Stimulated activated CD4-positive, alpha-beta T cell treated with anti-CD3 and anti-CD28 coated beads, TNF-alpha, amount 100 ng/mL, for 48 hours (primary cell): Measurements from ENCODE around the gene ZNF778.
"Not testable (repeated sequence)": the region's sequence is repeated elsewhere in the genome, so short reads cannot be mapped to it uniquely, and the experiment has no call there.

Experiments used
- DNase-seq, 3 donors: peaks; one replicate each; pipeline ENCODE4 v3.0.0-alpha.2; 2020; ENCODE audit warnings: low read depth in 3 of 3

The ZNF778 gene

DNA sequence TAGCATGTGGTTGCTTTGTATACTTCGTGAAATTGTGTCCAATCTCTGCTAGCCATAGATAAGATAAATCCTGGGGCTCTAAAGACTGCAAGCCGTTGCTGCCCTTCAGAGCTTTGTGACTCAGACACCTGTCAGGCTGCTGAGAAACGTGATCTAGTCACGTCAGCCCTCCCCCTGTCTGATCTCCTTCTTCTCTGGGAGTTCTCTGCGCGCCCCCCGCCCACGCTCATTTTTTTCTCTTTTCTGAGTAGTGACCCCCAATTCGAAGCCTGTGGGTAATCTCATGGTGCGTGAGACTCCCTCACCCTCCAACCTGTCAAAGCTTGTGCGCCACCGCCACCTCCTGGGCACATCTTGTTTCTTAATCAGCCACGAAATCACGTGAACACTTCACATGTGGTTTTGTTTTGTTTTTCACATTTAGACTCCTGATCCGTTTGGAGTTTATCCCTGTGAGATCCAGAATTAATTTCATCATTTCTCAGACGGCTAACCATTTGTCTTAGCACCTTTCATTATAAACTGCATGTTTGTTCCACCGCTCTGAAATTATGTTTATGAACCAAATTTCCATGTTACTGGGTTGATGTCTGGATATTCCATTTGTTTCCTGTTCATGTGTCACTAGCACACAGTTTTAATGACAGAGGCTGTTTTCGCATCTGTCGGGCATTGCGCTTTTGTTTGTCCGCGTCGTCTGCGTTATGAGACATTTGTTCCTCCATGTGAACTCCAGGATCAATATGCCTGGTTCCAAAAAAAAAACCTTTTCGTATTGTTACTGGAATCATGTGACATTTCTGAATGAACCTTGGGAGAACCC, 977 bp upstream of the ZNF778 start:
- DNase-seq = peak; percentile 50 to 69 (median 52)

DNA sequence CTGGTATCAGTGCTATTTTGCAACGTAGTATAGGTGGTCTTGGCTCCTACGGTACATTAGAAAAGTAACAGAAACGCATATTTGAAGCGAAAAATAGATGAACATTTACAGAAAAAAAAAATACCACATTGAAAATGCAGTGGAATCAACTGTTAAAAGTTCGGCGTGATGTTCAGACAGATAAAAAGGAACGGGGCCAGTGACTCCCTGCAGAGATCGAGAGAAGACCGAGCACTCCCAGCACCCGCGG, 440 bp upstream of the ZNF778 start:
- peak in 1 of 3 donors; percentile 20 for DNase-seq

GRCh38 chr16:89219365-89219764, 1.9 kb downstream of the ZNF778 start:
- DNase-seq = no peak

- DNase-seq = no peak
Observed at GRCh38 chr16:89221604-89222003, 4.1 kb downstream of the ZNF778 start.

DNA sequence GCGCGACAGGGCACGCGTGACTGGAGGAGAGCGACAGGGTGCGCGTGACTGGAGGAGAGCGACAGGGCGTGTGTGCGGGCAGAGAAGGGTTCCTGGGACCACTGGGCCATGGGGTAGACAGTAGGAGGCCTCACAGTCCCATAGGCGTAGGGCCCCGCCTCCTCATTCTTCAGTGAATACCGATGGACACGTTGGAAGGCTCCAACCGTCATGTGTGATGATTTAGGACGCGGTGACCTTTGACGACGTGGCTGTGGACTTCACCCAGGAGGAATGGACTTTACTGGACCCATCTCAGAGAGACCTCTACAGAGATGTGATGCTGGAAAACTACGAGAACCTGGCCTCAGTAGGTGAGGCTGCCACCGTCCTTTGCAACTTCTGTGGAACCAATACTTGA, 5.4 kb downstream of the ZNF778 start:
- no peak for DNase-seq

- DNase-seq = no peak
Observed at GRCh38 chr16:89224665-89225064, 7.2 kb downstream of the ZNF778 start.

DNA sequence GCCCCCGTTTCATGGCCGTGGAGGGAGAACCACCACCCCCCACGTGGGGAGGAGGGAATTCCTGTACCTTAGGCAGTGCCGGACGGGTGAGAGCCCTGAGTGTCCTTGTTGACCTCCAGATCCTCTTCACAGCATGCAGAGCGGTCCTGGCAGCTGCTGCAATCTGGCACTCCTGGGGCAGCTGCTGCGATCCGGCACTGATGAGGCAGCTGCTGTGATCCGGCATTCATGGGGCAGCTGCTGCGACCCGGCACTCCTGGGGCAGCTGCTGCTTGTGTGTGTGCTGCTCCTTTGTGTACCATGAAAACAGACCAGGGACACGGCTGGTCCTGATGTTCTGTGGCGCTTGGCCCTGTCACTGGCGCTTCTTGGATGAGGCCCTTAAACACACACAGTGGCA, 12.8 kb downstream of the ZNF778 start:
- no peak for DNase-seq

GRCh38 chr16:89232107-89232506, 14.6 kb downstream of the ZNF778 start:
- no peak for DNase-seq

DNA sequence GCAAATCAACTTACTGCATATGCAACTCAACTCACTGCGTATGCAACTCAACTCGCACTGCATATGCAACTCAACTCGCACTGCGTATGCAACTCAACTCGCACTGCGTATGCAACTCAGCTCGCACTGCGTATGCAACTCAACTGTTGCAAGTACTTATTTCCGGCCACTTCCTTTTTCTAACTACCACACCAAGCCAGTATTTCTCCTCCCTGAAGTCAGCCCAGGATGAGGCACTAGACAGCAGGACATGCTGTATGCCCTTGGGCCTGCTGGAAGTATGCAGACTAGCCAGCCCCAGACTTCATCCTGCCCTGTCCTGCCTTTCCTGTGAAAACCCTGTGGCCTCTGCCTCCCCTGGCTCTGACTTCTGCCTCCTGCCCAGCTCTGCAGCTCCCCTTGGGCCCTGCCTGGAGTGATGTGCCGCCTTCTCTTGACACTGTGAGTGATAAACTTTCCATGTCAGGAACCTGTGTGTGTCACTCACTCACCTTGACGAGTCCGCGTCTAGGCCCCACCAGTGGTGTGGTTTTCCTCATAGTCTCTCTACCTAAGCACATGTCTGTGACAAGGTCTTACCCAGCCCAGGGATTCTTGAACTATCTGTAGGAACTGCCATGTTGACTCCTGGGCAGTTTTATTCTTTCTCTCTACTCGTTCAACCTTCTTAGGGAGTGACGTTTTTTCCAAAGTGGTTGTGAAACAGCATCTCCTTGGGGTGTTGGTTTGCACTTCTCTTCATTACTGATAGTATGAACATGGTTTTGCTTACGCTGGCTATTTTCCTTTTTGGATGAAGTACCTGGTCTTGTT, 16.4 kb downstream of the ZNF778 start:
- no peak for DNase-seq

DNA sequence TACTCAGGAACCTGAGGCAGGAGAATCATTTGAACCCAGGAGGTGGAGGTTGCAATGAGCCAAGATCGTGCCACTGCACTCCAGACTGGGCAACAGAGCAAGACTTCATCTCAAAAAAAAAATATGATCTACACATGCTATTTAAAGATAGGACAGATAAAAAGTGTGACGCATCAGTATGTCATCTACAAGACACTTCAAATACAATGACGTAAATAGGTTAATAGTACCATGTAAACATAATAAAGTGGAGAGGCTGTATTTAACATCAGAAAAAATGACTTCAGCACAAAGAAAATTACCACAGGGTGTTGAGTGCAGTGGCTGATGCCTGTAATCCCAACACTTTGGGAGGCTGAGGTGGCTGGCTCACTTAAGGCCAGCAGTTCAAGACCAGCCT, 20.2 kb downstream of the ZNF778 start:
- DNase-seq = no peak

DNA sequence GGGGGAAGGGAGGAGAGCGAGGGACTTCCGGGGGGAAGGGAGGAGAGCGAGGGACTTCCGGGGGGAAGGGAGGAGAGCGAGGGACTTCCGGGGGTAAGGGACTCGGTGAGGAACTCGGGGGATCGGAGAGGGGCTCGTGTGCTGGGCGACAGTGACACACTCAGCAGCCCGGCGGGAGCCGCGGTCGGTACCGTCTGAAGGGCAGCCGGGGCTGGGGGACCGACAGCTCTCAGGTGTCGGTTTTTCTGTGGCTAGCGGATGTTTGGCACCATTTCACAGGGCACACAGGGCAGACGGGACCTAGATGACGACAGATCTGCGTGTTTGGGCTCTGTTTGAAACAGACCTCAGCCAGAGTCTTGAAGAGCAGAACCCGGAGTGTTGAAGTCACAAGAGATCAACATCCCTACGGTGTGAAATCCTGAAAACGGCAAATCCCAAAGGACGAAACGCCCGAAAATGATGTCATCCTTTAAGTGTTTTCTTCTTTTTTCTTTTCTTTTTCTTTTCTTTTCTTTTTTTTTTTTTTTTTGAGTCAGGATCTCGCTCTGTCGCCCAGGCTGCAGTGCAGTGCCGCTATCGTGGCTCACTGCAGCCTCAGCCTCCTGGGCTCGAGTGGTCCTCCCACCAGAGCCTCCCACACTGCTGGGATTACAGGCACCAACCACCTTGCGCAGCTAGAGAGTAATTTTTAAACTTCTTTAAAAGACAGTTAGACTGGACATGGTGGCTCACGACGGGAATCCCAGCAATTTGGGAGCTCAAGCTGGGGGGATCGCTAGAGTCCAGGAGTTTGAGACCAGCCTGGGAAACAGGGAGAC, 23.9 kb downstream of the ZNF778 start:
- peak; percentile 35 to 64 (median 54) for DNase-seq

GRCh38 chr16:89242795-89243200, 25.3 kb downstream of the ZNF778 start:
- no peak for DNase-seq

DNA sequence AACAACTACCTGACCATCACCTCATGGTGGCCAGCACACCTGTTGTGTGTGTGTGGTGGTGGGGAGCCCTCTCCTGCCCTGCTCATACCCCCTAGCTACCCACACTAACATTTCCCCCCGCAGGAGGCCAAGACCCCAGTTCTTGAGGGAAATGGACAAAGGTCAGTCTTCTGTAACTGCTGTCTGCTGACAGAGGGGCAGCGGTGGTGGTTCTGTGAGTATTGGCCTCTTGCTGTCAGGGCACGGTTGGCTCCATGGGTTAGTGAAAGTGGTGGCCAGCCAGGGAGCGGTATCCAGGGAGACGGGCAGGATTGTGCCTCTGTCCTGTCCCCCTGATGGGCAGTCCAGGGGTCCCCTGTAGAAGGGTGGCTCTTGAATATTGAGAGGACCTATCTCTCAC, 26.2 kb downstream of the ZNF778 start:
- DNase-seq = no peak

- DNase-seq = not testable (repeated sequence)
Observed at GRCh38 chr16:89244264-89244663, 26.8 kb downstream of the ZNF778 start.

DNA sequence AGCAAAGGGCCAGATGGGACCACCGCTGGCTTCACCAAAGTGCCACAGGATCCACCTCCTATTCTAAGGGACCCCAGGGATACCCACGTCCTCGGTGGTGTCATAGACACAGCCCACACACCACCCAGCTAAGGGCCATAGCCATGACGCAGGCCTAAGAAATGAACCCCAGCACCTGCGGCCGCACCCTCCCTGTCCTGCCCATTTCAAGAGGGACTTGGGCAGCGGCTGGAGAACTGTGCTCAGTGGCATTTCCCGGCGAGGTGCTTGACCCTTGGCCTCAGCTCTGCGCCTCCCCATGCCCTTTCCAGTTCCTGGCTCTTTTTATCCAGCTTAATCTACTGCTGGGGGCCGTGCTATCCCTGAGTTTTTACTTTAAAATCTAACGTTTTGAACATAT, 27.3 kb downstream of the ZNF778 start:
- no peak for DNase-seq

- DNase-seq = no peak
Observed at GRCh38 chr16:89246383-89246902, 28.9 kb downstream of the ZNF778 start.

GRCh38 chr16:89246903-89247733, 29.6 kb downstream of the ZNF778 start:
- DNase-seq = peak; percentile 90 to 98 (median 98)

DNA sequence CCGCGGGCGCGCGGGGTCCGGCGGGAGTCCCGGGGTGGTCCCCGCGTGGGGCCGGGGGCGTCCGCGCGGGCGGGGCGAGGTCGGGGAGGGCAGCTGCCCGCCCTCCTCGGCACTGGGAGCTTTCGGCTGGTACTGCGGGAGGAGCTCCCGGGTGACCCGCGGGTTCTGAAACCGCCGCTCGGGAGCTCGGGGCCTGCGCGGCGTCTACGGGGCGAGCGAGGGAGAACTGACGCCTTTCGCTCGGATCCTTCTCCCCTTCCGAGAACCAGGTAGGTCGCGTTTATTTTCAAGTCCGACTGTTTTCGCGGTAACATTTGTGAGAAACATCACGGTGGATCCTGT, 30.2 kb downstream of the ZNF778 start:
- not testable (repeated sequence) for DNase-seq

DNA sequence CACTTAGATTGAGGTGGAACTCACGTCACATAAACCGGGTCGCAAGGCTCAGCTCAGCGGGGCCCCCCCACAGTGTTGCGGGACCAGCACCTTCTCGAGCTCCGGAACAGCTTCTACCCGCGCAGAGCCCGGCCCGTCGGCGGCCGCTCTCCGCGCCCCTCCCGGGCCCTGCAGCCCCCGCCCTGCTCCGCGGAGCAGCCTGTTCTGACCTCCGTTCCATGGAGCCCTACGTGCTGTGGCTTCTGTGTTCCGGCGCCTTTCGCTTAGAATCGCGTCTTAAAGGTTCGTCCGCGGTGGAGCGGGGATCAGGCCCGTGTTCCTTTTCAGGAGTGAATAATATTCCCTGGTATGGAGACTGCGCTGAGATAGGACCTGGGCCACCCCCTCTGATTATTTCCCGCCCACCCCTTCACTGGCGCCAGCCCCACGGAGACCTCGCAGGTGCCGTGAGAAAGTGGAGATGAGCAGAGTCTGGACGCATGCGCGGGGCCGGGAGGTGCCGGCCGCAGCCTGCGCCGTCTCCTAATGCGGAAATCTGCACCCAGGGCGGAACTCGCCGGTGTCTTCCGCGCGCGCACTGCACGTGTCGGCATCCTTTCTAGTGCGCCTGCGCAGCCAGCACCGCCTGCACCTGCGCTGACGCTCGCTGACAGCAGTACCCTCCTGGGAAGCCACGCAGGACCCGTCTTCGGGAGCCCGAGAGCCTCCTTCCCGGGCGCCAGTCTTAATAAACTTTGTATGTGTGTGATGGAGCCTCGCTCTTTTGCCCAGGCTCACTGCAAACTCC, 30.9 kb downstream of the ZNF778 start:
- no peak for DNase-seq

- no peak for DNase-seq
Observed at GRCh38 chr16:89253548-89254287, 36.2 kb downstream of the ZNF778 start.
